Pancreas (tissue), 10 donors: ENCODE results near the gene AKAP13. TPM values are rescaled to one million over a fixed set of nuclear protein-coding genes. Genes with fewer than 3 reads are reported as not detected.
A peak's percentile ranks its signal among the peaks of the same experiment; 100 is the strongest.

Source experiments
- ATAC-seq, 4 donors: fragments of 200-7000 bp; cut with Tn5 transposase; one replicate each; pipeline versions ENCODE4 v1.8.0 to v1.9.1; 2020; ENCODE audit warnings: mild to moderate bottlenecking in 4 of 4, moderate library complexity in 4 of 4
- DNase-seq, 6 donors: peaks; one replicate each; pipeline ENCODE4 v3.0.0-alpha.2; 2020
- FAIRE-seq: peaks from 2 replicates; lab custom pipeline; 2012; peaks lifted over from hg19 to GRCh38; lab: Jason Lieb, UNC
- H3K27ac ChIP-seq, 4 donors: fragments of 200-600 bp; sonication (generic); 1 replicate in 3 of 4; 2 replicates in 1 of 4; pipeline versions ENCODE4 v1.5.0 to v1.8.0; 2020
- H3K27me3 ChIP-seq, 4 donors: fragments of 200-600 bp; one replicate each; pipeline ENCODE4 v1.8.0; 2021
- H3K36me3 ChIP-seq, 3 donors: fragments of 200-600 bp; sonication (generic) in 1 of 3; one replicate each; pipeline versions ENCODE4 v1.5.0 to v1.8.0; 2020 to 2021
- H3K4me1 ChIP-seq, 3 donors: fragments of 200-600 bp; one replicate each; pipeline ENCODE4 v1.8.0; 2021
- H3K4me3 ChIP-seq, 4 donors: fragments of 200-600 bp; sonication (generic) in 2 of 4; one replicate each; pipeline versions ENCODE4 v1.5.0 to v1.8.0; 2020 to 2021
- H3K9me3 ChIP-seq, 4 donors: fragments of 200-600 bp; one replicate each; pipeline ENCODE4 v1.8.0; 2021
- CTCF ChIP-seq, 4 donors: fragments of 200-600 bp; sonication (generic) in 3 of 4; IDR thresholded peaks; one replicate each; pipeline versions ENCODE4 v1.5.0 to v1.8.0; 2021; ENCODE audit warnings: antibody characterized with exemption in 4 of 4
- WGBS, 2 donors: extraction: QIAGEN DNeasy Blood & Tissue Kit; methylation state at CpG; one replicate each; pipeline ENCODE4 v1.1.7; 2013; 5-methylcytosine and 5-hydroxymethylcytosine counted together
- intact Hi-C, 3 donors: fragments of 100-400 bp; cut with DNase I; formaldehyde crosslinking; loops; one replicate each; pipeline versions ENCODE4 v1.11.1 to v1.14.2; 2022
- polyA plus RNA-seq, 2 donors: library from polyadenylated mRNA; stranded (reverse); fragments of 200-250 nt; gene quantifications; one replicate each; pipeline ENCODE4 v1.2.3, GENCODE V29; 2013
- total RNA-seq, 6 donors: library from RNA; stranded (reverse); fragmentation: NEBNext Ultra II Directional in 4 of 6; extraction: Animal tissue kit (Norgen Biotek cat#: 25700) in 4 of 6; gene quantifications; one replicate each; pipeline versions ENCODE4 v1.2.1 to v1.2.4, GENCODE V29; 2021 to 2023
- donor health status: healthy with polysubstance abuse.
- donor health status: DM: no; HTN: no; CAD: no; lungs with moderate emphysema.
- donor health status: DM: no; HTN: no; CAD: no.
- donor health status: control.
- donor health status: control.
- donor health status: Bipolar disorder and iron deficiency.
- donor health status: DM: yes; HTN: yes; CAD: no.
- donor health status: DM: no; HTN: no; CAD: no.
- donor health status: DM: no; HTN: no; CAD: no.
- donor health status: DM: yes; HTN: yes; CAD: no.

Gene AKAP13
- total and polyA plus RNA-seq, 8 donors, result 64.9 to 139 (median 89.9) TPM

DNA sequence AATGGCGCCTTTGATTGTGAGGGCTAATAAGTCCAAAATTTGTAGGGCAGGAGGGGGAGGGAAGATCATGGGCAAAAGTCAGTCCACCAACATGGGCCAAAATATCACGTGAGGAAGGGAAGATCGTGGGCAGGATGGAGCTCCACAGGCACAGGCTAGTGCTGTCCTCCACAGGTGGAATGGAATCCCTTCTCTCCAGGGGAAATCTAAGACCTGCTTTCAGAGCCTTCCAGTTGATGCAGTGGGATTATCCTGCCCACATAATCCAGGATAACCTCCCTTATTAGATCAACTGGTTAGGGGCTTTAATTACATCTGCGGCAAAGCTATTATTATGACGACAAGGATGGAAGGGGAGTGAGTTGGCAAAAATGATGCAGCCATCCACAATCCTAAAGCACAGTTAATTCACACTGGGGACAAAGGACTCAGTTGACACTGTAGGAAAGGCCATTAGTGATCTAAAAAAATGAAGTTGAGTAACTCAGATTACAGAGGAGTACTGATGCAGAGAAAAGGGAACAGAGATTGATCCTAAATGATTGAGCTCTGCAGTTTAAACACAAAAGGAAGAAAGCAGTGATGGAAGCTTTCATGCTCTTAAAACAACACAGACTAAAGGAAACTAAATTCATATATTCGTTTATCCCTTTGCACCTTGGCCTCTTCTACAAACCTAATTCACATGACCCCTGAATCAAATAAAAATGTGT lies 159.8 kb downstream of the AKAP13 start:
- FAIRE-seq (no peak), ATAC-seq (no peak), DNase-seq (no peak)
- intact Hi-C loops, result no loop called here
- 89 to 95% methylated on average over 6 of the region's 6 CpGs for WGBS, 2 donors
- Histone ChIP-seq H3K27me3 (no peaks in the 10 kb centered on the region), H3K27ac (no peak overlapping the region), H3K9me3 (no peaks in the 10 kb centered on the region), H3K36me3 (no peaks in the 10 kb centered on the region), H3K4me1 (peaks cover 7 to 40% (median 35%) of the 10 kb centered on the region in 3 donors), H3K4me3 (no peak overlapping the region)
- TF ChIP-seq CTCF (IDR thresholded peaks at IDR 0.05), result no peak

DNA sequence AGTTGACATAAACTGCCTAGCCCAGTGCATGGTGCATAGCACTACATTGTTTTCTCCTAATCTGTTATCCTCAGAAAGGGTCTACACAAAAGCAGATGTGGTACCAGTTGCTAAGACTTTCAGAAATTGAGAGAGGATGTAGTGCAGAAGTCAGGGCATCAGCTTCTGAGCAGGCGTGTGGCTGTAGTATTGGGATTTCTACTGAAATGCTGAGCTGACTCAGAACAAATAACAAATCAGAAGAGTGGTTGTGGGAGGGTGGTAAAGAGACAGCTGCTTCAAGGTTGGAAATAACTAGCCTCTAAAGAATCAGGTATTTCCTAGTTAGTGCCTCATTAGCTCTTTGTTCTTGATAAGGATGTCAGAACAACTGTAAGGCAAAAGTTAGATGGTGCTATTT lies 161.3 kb downstream of the AKAP13 start:
- WGBS, 2 donors, result 43 to 66% methylated on average over 1 of the region's 1 CpG
- Histone ChIP-seq H3K27me3 (no peaks in the 10 kb centered on the region), H3K4me3 (no peak overlapping the region), H3K9me3 (no peaks in the 10 kb centered on the region), H3K36me3 (no peaks in the 10 kb centered on the region), H3K27ac (no peak overlapping the region), H3K4me1 (peaks cover 7 to 36% (median 28%) of the 10 kb centered on the region in 3 donors)
- FAIRE-seq (no peak), DNase-seq (no peak), ATAC-seq (peak in 3 of 4 donors; percentile 10 to 36 (median 13))
- intact Hi-C loops, result no loop called here
- TF ChIP-seq CTCF (IDR thresholded peaks at IDR 0.05), result no peak

GRCh38 chr15:85542488-85542887 lies 162.1 kb downstream of the AKAP13 start:
- FAIRE-seq (no peak), DNase-seq (no peak)
- H3K27ac ChIP-seq, result peak overlapping the region in 2 of 4 donors; percentile 62 to 74

DNA sequence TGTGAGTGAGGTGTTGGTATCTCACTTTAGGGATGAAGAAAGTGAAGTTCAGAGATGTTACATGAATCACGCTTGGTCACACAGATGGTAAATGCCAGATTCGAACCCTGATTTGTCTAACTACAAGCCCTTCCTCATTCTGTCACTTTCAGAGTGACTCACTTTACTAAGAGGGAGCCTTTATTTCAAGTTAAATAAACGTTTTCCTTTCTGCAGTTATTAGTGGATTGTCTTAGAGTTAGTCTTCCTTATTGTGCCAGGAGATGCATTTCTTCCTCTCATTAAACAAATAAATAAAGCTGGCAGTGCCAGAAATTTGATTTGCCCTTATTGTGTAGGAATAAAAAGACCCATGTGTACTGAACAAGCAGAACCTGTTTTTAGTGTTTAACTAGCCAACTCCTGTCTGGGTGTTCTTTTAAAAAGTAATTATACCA lies 162.5 kb downstream of the AKAP13 start:
- ATAC-seq (peak; percentile 51 to 70 (median 57)), FAIRE-seq (peak; percentile 23)
- H3K4me3 ChIP-seq, result peak overlapping the region in 1 of 4 donors; percentile 26

More at GRCh38 chr15:85542488-85542887, 162.1 kb downstream of the AKAP13 start:
- peaks cover 7 to 36% (median 28%) of the 10 kb centered on the region in 3 donors for H3K4me1 ChIP-seq
- WGBS, 2 donors, result 76 to 77% methylated on average over 3 of the region's 3 CpGs
- no peak for ATAC-seq
- no peak overlapping the region for H3K4me3 ChIP-seq
- no peaks in the 10 kb centered on the region for H3K27me3 ChIP-seq
- H3K36me3 ChIP-seq, result no peaks in the 10 kb centered on the region
- no peak for TF ChIP-seq CTCF (IDR thresholded peaks at IDR 0.05)
- H3K9me3 ChIP-seq, result no peaks in the 10 kb centered on the region
- intact Hi-C loops, result no loop called here

More for the DNA sequence above, 162.5 kb downstream of the AKAP13 start:
- no peak for DNase-seq
- intact Hi-C loops, result no loop called here
- Histone ChIP-seq H3K27me3 (no peaks in the 10 kb centered on the region), H3K27ac (peak overlapping the region in 3 of 4 donors; percentile 18 to 74 (median 62)), H3K4me1 (peaks cover 7 to 38% (median 28%) of the 10 kb centered on the region in 3 donors), H3K9me3 (no peaks in the 10 kb centered on the region), H3K36me3 (no peaks in the 10 kb centered on the region)
- WGBS, 2 donors, result 22 to 25% methylated on average over 3 of the region's 3 CpGs
- TF ChIP-seq CTCF (IDR thresholded peaks at IDR 0.05), result no peak
